ENCODE measurements around the gene SMARCA4. TPM values are rescaled to one million over a fixed set of nuclear protein-coding genes. Genes with fewer than 3 reads are reported as not detected.

Gene SMARCA4
- total RNA-seq, 1 experiment from 2014 or later, result 261 TPM

DNA sequence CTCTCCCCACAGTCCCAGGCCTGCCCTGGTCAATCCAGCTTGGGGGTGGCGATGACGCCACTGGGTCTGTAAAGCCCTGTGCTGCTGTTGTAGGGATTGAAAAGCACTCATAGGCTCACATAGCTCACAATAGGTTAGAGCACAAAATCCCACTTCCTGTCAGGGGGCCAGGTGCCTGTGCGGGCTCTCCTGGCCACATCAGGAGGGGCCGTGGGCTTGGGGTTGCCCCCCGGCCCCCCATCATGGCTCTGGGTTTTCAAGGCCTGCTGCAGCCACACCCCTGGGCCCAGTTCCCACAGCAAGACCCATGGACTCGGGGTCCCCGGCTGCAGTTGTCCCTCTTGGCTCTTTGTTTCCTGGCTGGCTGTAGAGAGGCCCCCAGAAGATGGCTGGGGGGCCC, 62.9 kb downstream of the SMARCA4 start:
- Histone ChIP-seq H3K27ac (ENCODE audit: insufficient read length, low read depth, low read length) (no peak overlapping the region), H4K8ac (replicated peaks; ENCODE audit: insufficient read length, low read depth, low read length) (no peak overlapping the region), H4K91ac (ENCODE audit: insufficient read length, low read depth, low read length) (no peak overlapping the region), H3K23me2 (ENCODE audit: insufficient read length, low read depth, low read length, poor library complexity, severe bottlenecking) (no peaks in the 10 kb centered on the region), H3K23ac (ENCODE audit: insufficient read length, low read depth, low read length) (no peak overlapping the region), H3K79me1 (ENCODE audit: insufficient read depth, low read depth, low read length, poor library complexity, severe bottlenecking) (no peaks in the 10 kb centered on the region), H3K27me3 (ENCODE audit: insufficient read depth, low read length) (no peaks in the 10 kb centered on the region), H3K9ac (ENCODE audit: extremely low read depth, insufficient read length, low read length) (no peak overlapping the region), H3K9me3 (ENCODE audit: control insufficient read depth, low read depth, low read length) (no peaks in the 10 kb centered on the region), H2BK120ac (ENCODE audit: low read depth, low read length, poor library complexity, severe bottlenecking) (no peak overlapping the region), H2BK5ac (ENCODE audit: insufficient read length, low read length) (no peak overlapping the region), H3K4me2 (ENCODE audit: insufficient read depth, insufficient read length, low read length) (no peak overlapping the region), H4K5ac (ENCODE audit: insufficient read length, low read depth, low read length) (no peak overlapping the region), H2AFZ (ENCODE audit: low read length) (no peak overlapping the region), H3K14ac (ENCODE audit: insufficient read depth, low read length) (no peak overlapping the region), H2BK20ac (ENCODE audit: low read depth, low read length, poor library complexity, severe bottlenecking) (no peak overlapping the region), H3T11ph (ENCODE audit: low read length) (no peak overlapping the region), H3K79me2 (ENCODE audit: insufficient read depth, low read length) (no peaks in the 10 kb centered on the region), H3K56ac (ENCODE audit: insufficient read length, low read depth, low read length) (no peak overlapping the region), H3K4ac (ENCODE audit: low read depth, low read length) (no peak overlapping the region), H3K4me1 (ENCODE audit: insufficient read depth, low read length) (no peaks in the 10 kb centered on the region), H2BK12ac (ENCODE audit: insufficient read length, low read depth, low read length) (no peak overlapping the region), H2BK15ac (ENCODE audit: low read depth, low read length) (no peak overlapping the region), H3K18ac (ENCODE audit: insufficient read length, low read depth, low read length) (no peak overlapping the region), H2AK5ac (ENCODE audit: insufficient read length, low read length) (no peak overlapping the region), H4K20me1 (ENCODE audit: control insufficient read depth, insufficient read depth, insufficient read length) (no peaks in the 10 kb centered on the region)
- DNase-seq, result no peak
- TF ChIP-seq, protein P1, sequence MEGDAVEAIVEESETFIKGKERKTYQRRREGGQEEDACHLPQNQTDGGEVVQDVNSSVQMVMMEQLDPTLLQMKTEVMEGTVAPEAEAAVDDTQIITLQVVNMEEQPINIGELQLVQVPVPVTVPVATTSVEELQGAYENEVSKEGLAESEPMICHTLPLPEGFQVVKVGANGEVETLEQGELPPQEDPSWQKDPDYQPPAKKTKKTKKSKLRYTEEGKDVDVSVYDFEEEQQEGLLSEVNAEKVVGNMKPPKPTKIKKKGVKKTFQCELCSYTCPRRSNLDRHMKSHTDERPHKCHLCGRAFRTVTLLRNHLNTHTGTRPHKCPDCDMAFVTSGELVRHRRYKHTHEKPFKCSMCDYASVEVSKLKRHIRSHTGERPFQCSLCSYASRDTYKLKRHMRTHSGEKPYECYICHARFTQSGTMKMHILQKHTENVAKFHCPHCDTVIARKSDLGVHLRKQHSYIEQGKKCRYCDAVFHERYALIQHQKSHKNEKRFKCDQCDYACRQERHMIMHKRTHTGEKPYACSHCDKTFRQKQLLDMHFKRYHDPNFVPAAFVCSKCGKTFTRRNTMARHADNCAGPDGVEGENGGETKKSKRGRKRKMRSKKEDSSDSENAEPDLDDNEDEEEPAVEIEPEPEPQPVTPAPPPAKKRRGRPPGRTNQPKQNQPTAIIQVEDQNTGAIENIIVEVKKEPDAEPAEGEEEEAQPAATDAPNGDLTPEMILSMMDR (conservative IDR thresholded peaks at IDR 0.05), result no peak
- peak overlapping the region in 2 of 3 experiments; percentile 33 to 53; a peak in 2 of 7 replicates for H3K27ac Mint-ChIP-seq
- H3K36me3 Mint-ChIP-seq (ENCODE audit: insufficient read depth in 1 of 3, low read depth in 3 of 3), result peaks cover 55 to 93% (median 92%) of the 10 kb centered on the region in 3 experiments
- no peaks in the 10 kb centered on the region; a peak in 1 of 5 replicates for H3K9me3 Mint-ChIP-seq
- no peak overlapping the region for H3K4me3 Mint-ChIP-seq
- H3K4me1 Mint-ChIP-seq, result no peaks in the 10 kb centered on the region
- no CpG with 5 or more reads among the region's 7 CpGs for WGBS (ENCODE audit: extremely low coverage, insufficient read length, low lambda C conversion rate)
- H3K27me3 Mint-ChIP-seq (ENCODE audit: low read depth), result no peaks in the 10 kb centered on the region
